Bone marrow (tissue), 2 donors: ENCODE data around the gene BATF3.

Experiments
- DNase-seq, 2 donors: peaks; one replicate each; lab custom pipeline; 2025; lab: John Stamatoyannopoulos, UW

The BATF3 gene

GRCh38 chr1:212684521-212685090 is 15.0 kb downstream of the BATF3 start:
- no peak for DNase-seq

DNA sequence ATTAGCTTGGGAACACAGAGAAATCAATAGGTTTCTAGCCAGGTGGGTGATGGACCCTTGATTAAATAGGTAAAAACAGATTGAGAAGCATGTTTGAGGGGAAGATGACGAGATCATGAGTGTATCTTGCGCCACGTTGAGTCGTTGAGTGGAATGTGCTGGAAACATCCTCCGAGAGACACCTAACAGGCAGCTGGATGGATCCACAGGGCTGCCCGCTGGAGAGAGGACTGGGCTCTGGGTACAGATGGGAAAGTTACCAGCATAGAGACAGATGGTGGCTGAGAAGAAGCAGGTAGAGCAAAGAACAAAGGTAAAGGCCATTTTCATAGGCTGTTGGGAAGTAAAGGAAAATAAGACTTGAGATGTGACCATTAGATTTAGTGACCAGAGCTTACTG is 15.6 kb downstream of the BATF3 start:
- no peak for DNase-seq

GRCh38 chr1:212683357-212683722 is 16.3 kb downstream of the BATF3 start:
- peak in 1 of 2 donors; percentile 37 for DNase-seq

- no peak for DNase-seq
Observed at GRCh38 chr1:212680680-212681389, 18.8 kb downstream of the BATF3 start.

DNA sequence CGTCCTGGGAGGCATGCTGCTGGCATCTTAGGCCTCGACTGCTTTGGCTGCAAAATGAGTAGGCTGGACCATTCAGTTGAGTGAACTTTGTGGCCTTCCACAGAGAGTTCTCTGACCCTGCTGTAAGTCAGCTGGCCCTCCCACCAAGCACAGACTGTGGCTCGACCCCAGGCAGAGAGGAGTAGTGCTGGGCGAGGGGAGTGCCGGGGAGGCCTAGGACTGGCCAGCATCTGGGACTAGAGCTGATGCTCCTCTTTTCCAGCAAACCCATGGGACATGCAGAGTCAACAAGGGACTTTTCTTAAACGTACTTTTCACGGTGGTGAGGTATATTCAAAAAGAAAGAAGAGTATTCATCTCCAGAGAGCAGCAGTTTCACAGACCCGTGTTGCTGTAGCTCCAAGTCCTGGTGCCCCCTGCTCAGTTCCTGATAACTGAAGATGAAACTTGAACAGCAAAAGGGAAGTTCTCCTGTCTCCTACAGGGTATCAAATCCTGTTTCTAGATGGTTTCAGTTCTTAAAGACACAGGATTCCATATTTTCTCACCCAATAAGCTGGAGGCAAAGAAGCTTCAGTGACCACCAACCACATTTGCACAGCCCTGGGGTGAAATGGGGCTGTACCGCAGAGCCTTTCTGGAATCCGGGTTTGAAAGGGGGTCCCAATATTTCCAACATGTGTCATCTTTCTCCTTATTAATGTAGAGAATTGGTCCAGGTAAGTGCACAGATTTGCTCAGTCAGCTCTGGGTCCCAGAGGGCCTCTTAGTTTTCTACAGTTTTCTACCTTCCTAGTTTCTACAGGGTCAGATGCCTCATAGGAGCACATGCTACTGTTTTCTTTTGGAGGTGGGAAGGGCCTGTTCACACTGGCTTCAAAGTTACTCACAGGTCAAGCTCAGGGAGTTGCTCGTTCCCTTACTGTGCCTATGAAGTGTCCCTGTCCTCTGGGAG is 20.9 kb downstream of the BATF3 start:
- DNase-seq, result no peak

DNA sequence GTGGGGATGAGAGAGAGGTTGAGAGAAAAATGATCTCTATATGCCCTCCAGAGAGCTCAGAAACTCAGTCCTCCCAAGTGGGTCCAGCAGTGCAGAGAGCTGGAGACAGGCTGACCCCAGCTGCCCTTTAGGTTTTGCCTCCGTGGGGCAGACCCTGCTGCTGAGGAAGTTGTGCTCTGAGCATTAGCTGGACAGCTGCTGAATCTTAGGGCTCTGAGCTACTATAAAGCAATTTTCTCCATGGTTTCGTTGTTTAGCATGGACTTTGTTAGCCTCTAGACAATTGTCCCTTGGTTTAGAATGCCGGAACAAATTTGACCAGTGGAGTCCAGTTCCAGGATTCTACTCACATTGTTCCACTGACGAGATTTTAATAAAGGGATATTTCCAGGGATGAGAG is 22.1 kb downstream of the BATF3 start:
- no peak for DNase-seq

DNA sequence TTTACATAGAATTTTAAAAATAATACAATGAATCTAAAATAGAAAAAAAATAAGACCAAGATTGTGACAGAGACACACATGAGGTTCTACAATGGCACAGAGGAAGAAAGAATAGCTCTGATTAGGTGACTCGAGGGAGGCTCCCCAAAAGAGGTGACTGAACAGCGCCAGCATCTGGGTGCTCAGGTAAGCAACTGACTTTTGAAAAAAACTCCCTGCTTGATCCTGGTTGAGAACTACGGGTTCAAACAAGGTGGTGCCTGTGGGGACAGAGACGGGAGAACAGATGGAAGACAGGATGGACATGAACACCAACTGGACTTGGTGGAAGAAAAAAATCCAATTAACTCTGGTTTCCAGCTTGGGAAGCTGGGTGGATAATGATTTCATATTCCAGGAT is 22.5 kb downstream of the BATF3 start:
- no peak for DNase-seq

DNA sequence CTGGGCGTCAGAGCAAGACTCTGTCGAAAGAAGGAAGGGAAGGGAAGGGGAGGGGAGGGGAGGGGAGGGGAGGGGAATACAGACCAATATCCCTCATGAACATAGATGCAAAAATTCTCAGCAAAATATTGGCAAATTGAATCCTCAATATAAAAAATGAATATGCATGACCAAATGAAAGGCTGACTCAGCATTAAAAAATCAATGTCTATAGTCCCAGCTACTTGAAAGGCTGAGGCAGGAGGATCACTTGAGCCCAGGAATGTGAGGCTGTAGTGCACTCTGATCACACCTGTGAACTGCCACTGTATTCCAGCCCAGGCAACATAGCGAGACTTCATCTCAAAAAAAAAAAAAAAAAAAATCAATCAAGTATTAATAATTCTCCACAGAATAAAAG is 24.0 kb downstream of the BATF3 start:
- no peak for DNase-seq

DNA sequence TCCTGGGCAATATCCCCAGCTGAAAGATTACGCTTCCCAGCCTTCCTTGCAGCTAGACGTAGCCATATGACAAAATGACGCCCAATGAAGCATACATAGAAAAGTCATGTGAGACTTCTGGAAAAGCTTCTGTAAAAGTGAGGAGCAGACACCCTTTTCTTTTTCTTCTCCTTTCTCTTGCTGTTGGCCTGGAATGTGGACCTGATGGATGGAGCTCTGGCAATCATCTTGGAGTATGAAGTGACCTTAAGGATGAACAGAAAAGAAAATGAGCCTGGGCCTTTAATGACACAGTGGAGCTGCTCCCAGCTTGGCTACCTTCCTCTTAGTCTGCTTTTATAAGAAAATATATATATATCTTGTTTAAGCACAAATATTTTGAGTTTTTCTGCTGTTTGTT is 24.8 kb downstream of the BATF3 start:
- DNase-seq, result no peak

GRCh38 chr1:212671342-212672031 is 28.2 kb downstream of the BATF3 start:
- peak; percentile 62 to 96 for DNase-seq

DNA sequence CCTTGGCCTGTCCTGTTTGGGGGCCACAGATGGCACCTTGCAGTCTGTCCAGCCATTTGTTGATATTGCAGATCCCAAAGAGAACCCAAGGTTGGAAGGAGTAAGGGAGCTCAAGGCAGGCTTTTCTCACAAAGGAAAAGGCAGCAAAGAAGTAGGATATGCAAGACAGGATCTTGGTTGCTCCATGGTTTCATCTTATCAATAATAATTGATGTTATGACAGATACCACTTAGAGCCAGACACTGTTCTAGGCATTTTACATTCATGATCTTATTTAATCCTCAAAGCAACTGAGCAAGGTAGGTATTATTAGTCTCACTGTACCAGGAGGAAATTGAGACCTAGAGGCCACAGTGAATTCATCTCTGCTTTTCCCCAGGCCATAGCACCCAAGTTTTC is 28.8 kb downstream of the BATF3 start:
- DNase-seq, result no peak

DNA sequence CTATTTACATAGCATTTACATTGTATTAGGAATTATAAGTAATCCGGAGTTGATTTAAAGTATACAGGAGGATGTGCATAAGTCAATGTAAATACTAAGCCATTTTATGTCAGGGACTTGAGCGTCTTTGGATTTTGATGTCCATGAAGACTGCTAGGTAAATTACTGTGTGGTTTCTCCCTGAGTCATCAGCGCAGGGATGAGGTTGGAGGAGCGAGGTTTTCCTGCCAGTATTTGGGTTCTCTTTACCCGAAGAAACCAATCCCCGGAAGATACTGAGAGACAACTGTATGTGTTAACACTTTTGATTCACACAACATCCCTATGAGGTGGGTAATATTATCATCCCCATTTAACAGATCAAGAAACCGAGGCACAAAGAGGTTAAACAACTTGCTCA is 29.3 kb downstream of the BATF3 start:
- no peak for DNase-seq

GRCh38 chr1:212669600-212669999 is 30.0 kb downstream of the BATF3 start:
- no peak for DNase-seq

GRCh38 chr1:212669102-212669501 is 30.5 kb downstream of the BATF3 start:
- DNase-seq, result no peak

DNA sequence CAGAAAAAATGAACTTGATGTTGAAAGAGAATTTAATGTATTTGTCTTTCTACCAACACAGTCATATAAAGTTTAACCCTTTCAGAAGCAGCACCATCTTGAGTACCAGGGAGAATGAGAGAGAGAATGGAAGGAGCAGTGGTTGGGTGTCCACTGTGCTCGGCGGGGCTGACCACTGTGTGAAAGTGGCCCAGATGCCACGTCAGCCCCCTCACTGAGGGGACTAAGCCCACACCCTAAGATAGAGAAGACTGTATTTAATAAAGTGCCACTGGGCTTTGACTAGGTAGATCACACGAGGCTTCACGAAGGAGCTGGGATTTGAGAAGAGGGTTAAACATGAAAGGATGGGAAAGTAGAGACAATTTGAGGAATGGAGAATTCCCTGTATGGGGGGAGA is 31.2 kb downstream of the BATF3 start:
- no peak for DNase-seq

DNA sequence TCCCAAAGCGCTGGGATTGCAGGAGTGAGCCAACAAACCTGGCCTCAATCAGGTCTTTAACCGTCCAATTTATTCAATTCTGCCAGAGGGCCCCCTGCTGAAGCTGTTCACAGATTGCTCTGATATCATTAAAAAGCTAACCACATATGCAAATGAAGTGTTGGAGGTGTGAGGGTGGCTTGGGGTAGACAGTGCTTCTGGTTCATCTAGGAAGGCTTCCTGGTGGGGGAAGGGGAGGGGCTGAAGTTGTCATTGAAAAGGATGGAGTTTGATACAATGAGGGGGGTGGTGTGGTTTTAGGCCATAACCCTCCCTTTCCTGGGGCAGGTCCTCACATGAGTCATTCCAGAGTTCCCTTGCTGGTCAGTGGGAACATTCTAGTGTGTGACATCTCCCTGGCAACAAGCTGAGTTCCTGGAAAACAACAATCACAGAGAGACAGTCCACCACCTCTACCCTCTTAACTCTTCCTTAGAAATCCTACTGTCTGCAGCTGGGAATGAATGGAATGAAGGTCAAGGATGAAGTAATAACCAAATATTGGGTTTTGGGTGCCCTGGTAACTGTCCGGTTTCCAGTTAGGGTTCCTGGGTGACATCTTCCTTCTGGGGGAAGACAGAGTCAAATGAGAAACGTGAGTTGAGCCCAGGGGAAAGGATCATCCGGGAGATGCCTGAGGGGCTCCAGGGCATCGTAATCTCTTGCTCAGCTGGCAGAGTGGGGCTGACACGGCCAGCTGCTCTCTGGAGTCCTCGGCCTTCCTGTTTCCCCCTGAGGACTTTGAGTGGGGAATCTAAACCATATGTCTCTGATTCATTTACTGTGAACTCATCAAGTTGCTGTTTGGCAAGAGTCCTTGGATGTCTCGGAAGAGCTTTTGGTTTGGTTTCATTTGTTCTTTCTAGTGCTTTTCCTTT is 32.2 kb downstream of the BATF3 start:
- DNase-seq, result peak in 1 of 2 donors; percentile 35

- DNase-seq, result no peak
Observed at GRCh38 chr1:212666116-212666775, 33.4 kb downstream of the BATF3 start.

GRCh38 chr1:212665241-212666115 is 34.2 kb downstream of the BATF3 start:
- DNase-seq, result peak; percentile 76 to 98

- DNase-seq, result no peak
Observed at GRCh38 chr1:212664409-212665199, 35.0 kb downstream of the BATF3 start.
